NT2/D1 (cell line): ENCODE results near the gene ZFR.
"Not testable (repeated sequence)": the region's sequence is repeated elsewhere in the genome, so short reads cannot be mapped to it uniquely, and the experiment has no call there.

ENCODE experiments used
- DNase-seq: peaks from one replicate; pipeline ENCODE4 v3.0.0-alpha.2; 2011; ENCODE audit warnings: low read depth, low spot score
- H3K27me3 ChIP-seq: 2 replicates; pipeline ENCODE4 v1.6.0; 2011; ENCODE audit warnings: mild to moderate bottlenecking; ENCODE audit not compliant: insufficient read length, insufficient read depth
- H3K36me3 ChIP-seq: 2 replicates; pipeline ENCODE4 v1.6.1; 2011; ENCODE audit warnings: mild to moderate bottlenecking, low read length, mixed read lengths; ENCODE audit not compliant: insufficient read depth, insufficient read length
- H3K4me1 ChIP-seq: 2 replicates; pipeline ENCODE4 v1.5.1; 2011; ENCODE audit not compliant: insufficient read depth, insufficient read length
- H3K4me3 ChIP-seq: 2 replicates; pipeline ENCODE4 v1.5.1; 2011; ENCODE audit warnings: low read depth; ENCODE audit not compliant: insufficient read length
- H3K9ac ChIP-seq: 2 replicates; pipeline ENCODE4 v1.6.0; 2011; ENCODE audit warnings: low read depth; ENCODE audit not compliant: insufficient read length
- H3K9me3 ChIP-seq: 2 replicates; pipeline ENCODE4 v1.5.1; 2011; ENCODE audit warnings: mild to moderate bottlenecking, low read length; ENCODE audit not compliant: insufficient read depth
- SUZ12 ChIP-seq: IDR thresholded peaks from 2 replicates; pipeline ENCODE4 v1.6.1; 2011; ENCODE audit not compliant: insufficient read length, insufficient read depth; ENCODE audit errors: extremely low read depth
- YY1 ChIP-seq: IDR thresholded peaks from 2 replicates; pipeline ENCODE4 v1.6.1; 2011; ENCODE audit not compliant: insufficient read length, insufficient read depth
- ZNF274 ChIP-seq: IDR thresholded peaks from 2 replicates; pipeline ENCODE4 v1.6.1; 2011; ENCODE audit warnings: mild to moderate bottlenecking, low read depth, low read length

Gene ZFR

DNA sequence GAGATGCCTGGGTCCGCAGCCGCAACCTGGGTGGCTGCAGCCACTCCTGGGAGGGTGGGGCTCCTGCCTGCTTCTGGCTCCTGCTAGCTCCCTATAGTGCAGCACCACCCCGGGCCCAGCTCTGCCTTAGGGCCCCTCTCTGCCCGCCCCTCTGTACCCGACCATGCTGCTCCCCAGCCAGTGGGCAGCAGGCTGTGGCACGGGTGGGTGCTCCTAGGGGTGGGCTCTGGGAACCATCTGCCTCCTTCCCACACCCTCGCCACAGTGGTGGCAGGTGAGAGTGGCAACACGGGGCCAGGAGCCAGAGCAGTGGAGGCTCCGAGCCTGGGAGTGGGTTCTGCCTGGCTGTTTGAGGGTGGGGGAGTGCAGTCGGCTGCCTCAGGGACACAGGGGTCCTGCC lies 124.0 kb downstream of the ZFR start:
- no peak for DNase-seq
- no peaks in the 10 kb centered on the region for H3K36me3 ChIP-seq
- H3K4me3 ChIP-seq: no peak overlapping the region
- no peak overlapping the region for H3K9ac ChIP-seq
- H3K9me3 ChIP-seq: peaks cover 3% of the 10 kb centered on the region; the same call in 1 of the 2 replicates
- H3K27me3 ChIP-seq: no peaks in the 10 kb centered on the region
- peaks cover 2% of the 10 kb centered on the region for H3K4me1 ChIP-seq
- TF ChIP-seq YY1 (no peak), SUZ12 (no peak), ZNF274 (no peak)

DNA sequence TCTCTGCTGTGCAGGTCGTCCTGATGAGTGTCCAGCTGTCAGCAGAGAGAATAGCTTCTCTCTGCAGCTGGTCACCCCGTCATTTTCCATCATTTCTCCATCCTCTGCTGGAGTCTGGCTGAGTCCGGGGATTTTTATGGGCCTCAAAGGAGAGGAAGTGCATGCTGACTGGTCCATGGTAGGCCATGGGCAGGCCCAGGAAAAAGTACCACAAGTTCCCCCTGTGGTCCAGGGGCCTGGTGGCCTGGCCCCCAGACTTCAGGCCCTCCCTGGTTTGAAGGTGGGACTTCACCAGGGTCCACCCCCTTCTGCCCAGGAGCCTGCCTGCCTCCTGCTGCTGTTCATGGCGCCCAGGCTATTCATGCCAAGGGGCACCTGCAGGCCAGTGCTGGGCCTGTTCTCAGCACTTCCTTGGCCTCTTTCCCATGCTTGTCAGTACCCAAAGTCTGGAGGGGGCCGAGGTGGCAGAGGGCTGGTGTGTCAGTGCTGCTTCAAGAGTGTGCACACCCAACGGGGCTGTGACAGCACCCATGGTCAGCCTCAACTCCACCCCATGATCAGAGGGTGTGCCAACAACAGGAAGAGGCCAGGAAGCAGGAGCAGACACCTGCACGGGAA lies 124.5 kb downstream of the ZFR start:
- TF ChIP-seq SUZ12 (no peak), ZNF274 (no peak), YY1 (no peak)
- Histone ChIP-seq H3K4me3 (no peak overlapping the region), H3K4me1 (peaks cover 2% of the 10 kb centered on the region), H3K9me3 (peaks cover 3% of the 10 kb centered on the region; the same call in 1 of the 2 replicates), H3K27me3 (no peaks in the 10 kb centered on the region), H3K36me3 (no peaks in the 10 kb centered on the region), H3K9ac (no peak overlapping the region)
- DNase-seq: no peak

DNA sequence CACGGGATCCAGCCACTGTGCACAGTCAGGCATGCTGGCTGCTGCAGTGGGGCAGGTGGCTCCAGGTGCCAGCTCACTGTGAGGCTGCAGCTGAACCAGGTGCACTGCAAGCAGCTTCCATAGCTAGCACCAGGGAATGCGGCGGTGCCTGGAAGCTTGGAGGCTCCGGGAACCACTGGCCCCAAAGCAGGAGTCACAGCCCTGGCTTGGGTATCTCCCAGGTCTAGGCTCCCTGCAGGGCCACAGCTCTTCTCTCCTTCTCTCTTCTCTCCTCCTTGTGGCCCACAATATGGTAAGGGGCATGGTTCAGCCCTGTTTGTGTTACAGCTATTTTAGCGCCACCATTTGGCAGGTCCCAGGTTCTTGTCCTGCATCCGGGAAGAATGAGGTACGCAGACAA lies 125.1 kb downstream of the ZFR start:
- Histone ChIP-seq H3K4me3 (no peak overlapping the region), H3K9me3 (peaks cover 3% of the 10 kb centered on the region; the same call in 1 of the 2 replicates), H3K27me3 (no peaks in the 10 kb centered on the region), H3K4me1 (peaks cover 2% of the 10 kb centered on the region), H3K9ac (no peak overlapping the region), H3K36me3 (no peaks in the 10 kb centered on the region)
- no peak for TF ChIP-seq YY1
- TF ChIP-seq SUZ12: no peak
- TF ChIP-seq ZNF274: no peak
- no peak for DNase-seq

DNA sequence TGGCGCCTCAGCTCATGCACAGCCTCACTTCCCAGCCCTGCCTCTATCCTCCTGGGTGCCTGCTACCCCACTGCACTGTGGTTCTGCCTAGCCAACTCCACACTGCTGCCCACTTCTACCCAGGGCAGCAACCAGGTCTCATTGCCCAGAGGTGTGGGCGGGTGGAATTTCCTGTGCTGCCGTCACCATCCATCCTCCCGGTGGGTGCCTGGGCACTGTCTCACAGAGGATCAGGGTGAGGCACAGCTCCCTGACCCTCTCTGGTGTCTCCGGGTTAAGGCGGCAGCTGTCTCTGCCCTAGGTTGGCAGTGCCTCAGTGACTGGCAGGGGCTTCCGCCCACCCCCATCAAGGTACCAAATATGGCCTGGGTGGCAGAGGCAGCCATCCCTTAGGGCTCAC lies 127.5 kb downstream of the ZFR start:
- H3K36me3 ChIP-seq: no peaks in the 10 kb centered on the region
- no peaks in the 10 kb centered on the region for H3K27me3 ChIP-seq
- no peak for DNase-seq
- H3K9ac ChIP-seq: no peak overlapping the region
- H3K4me3 ChIP-seq: no peak overlapping the region
- peaks cover 3% of the 10 kb centered on the region; the same call in 1 of the 2 replicates for H3K9me3 ChIP-seq
- no peak for TF ChIP-seq SUZ12
- TF ChIP-seq ZNF274: no peak
- TF ChIP-seq YY1: no peak
- H3K4me1 ChIP-seq: peaks cover 2% of the 10 kb centered on the region

DNA sequence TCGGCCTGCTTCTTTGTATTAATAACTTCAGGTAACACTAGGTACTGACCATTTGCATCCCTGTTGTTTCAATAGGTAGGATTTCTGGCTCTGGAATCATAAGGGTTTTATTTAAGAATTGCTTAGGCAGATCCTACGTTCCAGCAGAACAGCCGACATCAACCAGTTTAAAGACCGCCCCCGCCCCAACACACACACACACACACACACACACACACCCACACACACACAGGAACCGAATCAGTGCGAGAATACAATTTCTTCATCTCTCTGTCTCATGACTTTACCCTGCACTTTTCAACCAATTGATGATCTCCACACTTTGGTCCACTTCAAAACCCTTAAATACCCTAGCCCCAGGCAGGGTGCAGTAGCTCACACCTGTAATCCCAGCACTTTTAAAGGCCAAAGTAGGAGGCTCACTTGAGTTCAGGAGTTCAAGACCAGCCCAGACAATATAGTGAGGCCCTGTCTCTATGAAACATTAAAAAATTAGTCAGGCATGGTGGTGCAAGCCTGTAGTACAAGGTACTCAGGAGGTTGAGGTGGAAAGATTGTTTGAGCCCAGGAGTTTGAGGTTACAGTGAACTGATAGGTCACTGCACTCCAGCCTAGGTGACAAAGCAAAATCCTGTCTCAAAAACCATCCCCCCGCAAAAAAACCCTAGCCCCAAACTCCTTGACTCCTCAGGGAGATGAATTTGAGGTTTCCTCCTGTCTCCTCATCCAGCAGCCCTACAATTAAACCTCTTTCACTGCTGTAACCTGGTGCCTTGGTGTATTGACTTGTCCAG lies 129.1 kb downstream of the ZFR start:
- Histone ChIP-seq H3K27me3 (no peaks in the 10 kb centered on the region), H3K4me1 (peaks cover 2% of the 10 kb centered on the region), H3K36me3 (no peaks in the 10 kb centered on the region), H3K4me3 (no peak overlapping the region), H3K9me3 (no peaks in the 10 kb centered on the region), H3K9ac (no peak overlapping the region)
- TF ChIP-seq YY1 (no peak), ZNF274 (no peak), SUZ12 (no peak)
- DNase-seq: no peak

DNA sequence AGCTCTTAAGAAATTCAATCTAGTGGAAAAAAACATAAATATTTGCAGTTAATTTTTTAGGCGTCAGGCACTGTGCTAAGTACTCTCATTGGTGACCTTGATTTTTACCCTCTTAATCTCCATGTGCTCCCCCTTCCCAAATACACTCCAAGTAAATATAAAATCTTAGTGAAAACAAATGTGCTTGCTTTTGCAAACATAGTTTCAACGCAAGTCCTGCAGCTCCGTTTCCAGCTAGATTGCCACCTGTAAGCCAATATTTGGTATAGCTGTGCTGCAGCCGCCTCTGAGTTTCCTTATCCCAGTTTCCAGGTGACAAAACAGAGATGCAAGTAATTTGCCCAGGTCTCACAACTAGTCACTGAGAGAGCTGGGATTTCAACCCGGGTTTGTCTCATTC lies 129.9 kb downstream of the ZFR start:
- TF ChIP-seq YY1 (no peak), ZNF274 (no peak), SUZ12 (no peak)
- Histone ChIP-seq H3K27me3 (no peaks in the 10 kb centered on the region), H3K36me3 (no peaks in the 10 kb centered on the region), H3K4me3 (no peak overlapping the region), H3K9me3 (no peaks in the 10 kb centered on the region), H3K4me1 (peaks cover 2% of the 10 kb centered on the region), H3K9ac (no peak overlapping the region)
- DNase-seq: no peak

DNA sequence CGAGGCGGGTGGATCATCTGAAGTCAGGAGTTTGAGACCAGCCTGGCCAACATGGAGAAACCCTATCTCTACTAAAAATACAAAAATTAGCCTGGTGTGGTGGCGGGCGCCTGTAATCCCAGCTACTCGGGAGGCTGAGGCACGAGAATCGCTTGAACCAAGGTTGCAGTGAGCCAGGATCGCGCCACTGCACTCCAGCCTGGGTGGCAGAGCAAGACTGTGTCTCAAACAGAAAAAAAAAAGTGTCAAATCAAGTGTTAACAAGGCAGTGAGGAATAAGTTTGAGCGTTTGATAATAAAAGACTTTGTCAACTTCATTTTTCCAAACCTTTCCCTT lies 130.4 kb downstream of the ZFR start:
- H3K9ac ChIP-seq, H3K36me3 ChIP-seq, DNase-seq, H3K27me3 ChIP-seq, H3K9me3 ChIP-seq, H3K4me1 ChIP-seq, H3K4me3 ChIP-seq: not testable (repeated sequence)
